Epidermal melanocyte (primary cell): ENCODE results near the gene HSPA12B.

Experiments
- DNase-seq: peaks from one replicate; pipeline ENCODE4 v3.0.0; 2011; ENCODE audit warnings: low spot score; ENCODE audit not compliant: insufficient read length

Gene HSPA12B

GRCh38 chr20:3732327-3733118, at the start of gene HSPA12B:
HSPA12B (plus strand) TSS chr20:3732685; CDS start chr20:3738675, 5,990 bp downstream.
- DNase-seq, result peak; percentile 15

GRCh38 chr20:3685341-3685740, 47.1 kb upstream of the HSPA12B start:
- no peak for DNase-seq

- no peak for DNase-seq
Measured at GRCh38 chr20:3686421-3686820, 46.1 kb upstream of the HSPA12B start.

GRCh38 chr20:3686867-3687321, 45.6 kb upstream of the HSPA12B start:
- peak; percentile 84 for DNase-seq

GRCh38 chr20:3687655-3688054, 44.8 kb upstream of the HSPA12B start:
- peak; percentile 64 for DNase-seq

GRCh38 chr20:3689978-3690377, 42.5 kb upstream of the HSPA12B start:
- no peak for DNase-seq

GRCh38 chr20:3690413-3690812, 42.1 kb upstream of the HSPA12B start:
- DNase-seq, result no peak

- DNase-seq, result no peak
Measured at GRCh38 chr20:3691306-3691705, 41.2 kb upstream of the HSPA12B start.

GRCh38 chr20:3691897-3692296, 40.6 kb upstream of the HSPA12B start:
- no peak for DNase-seq

GRCh38 chr20:3692706-3693294, 39.7 kb upstream of the HSPA12B start:
- DNase-seq, result no peak

GRCh38 chr20:3693376-3693775, 39.1 kb upstream of the HSPA12B start:
- DNase-seq, result no peak

GRCh38 chr20:3694864-3695263, 37.6 kb upstream of the HSPA12B start:
- no peak for DNase-seq

- DNase-seq, result no peak
Measured at GRCh38 chr20:3696200-3696599, 36.3 kb upstream of the HSPA12B start.

- no peak for DNase-seq
Measured at GRCh38 chr20:3696745-3697587, 35.5 kb upstream of the HSPA12B start.

- no peak for DNase-seq
Measured at GRCh38 chr20:3697588-3698305, 34.7 kb upstream of the HSPA12B start.

- no peak for DNase-seq
Measured at GRCh38 chr20:3698591-3699001, 33.9 kb upstream of the HSPA12B start.

GRCh38 chr20:3699037-3699436, 33.4 kb upstream of the HSPA12B start:
- DNase-seq, result no peak

GRCh38 chr20:3701061-3701998, 31.2 kb upstream of the HSPA12B start:
- no peak for DNase-seq

GRCh38 chr20:3702611-3703391, 29.7 kb upstream of the HSPA12B start:
- DNase-seq, result no peak
